ENCODE data around the gene ZFAND6.

GRCh38 chr15:80151576-80151975 is 92.1 kb downstream of the ZFAND6 start:
- TF ChIP-seq CTCF (conservative IDR thresholded peaks at IDR 0.05 in 1 of 2, IDR thresholded peaks at IDR 0.05 in 1 of 2; ENCODE audit: low read depth in 1 of 2, low read length in 2 of 2) (no peak), EZH2 (IDR thresholded peaks at IDR 0.05; ENCODE audit: low read length, missing control alignments) (no peak)
